ENCODE measurements around the gene LHCGR. TPM values are rescaled to one million over a fixed set of nuclear protein-coding genes. Genes with fewer than 3 reads are reported as not detected.
A peak's percentile ranks its signal among the peaks of the same experiment; 100 is the strongest.

The LHCGR gene
- total and polyA plus RNA-seq, 2 experiments from 2014 or later, result 0.45 to 0.66 TPM

DNA sequence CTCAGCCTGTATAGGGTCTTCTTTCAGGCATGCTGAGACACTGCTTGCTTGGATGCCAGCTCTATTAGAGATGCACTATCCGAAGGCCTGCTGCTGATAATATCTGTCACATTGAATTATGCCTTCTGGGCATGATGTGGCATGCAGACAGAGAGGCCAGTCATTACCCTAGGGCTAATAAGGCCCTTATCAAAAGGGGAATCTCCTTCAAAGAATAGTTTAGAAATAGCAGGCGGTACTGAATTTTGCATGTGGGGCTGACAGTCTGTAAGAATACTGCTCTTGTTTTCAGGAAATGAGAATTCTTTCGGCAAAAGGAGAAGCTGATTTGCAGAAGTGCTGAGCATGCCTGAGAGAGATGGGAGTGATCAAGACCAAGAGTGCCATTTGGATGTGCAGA lies 13.1 kb upstream of the LHCGR start:
- H3K27me3 Mint-ChIP-seq (ENCODE audit: insufficient read depth, low read depth, poor library complexity), result no peaks in the 10 kb centered on the region
- H3K9me3 Mint-ChIP-seq, result no peaks in the 10 kb centered on the region
- H3K9me2 ChIP-seq (ENCODE audit: insufficient read depth), result 0 out of 2 replicates have a peak, but pooled peaks cover 8% of the 10 kb centered on the region
- H3K4me1 Mint-ChIP-seq, result peaks cover 17% of the 10 kb centered on the region
- DNase-seq (ENCODE audit: low spot score) (no peak), ATAC-seq (no peak)
- peak overlapping the region; percentile 5; the same call in 1 of the 2 replicates for H2AFZ ChIP-seq
- no peak overlapping the region for H3K27ac Mint-ChIP-seq
- no peaks in the 10 kb centered on the region for H3K36me3 ChIP-seq (ENCODE audit: insufficient read depth)
- TF ChIP-seq EZH2 (IDR thresholded peaks at IDR 0.05; ENCODE audit: low read depth, unreplicated experiment) (no peak), ZNF331 (CRISPR knock-in tag; IDR thresholded peaks at IDR 0.05; ENCODE audit: low read depth) (no peak), JUNB (IDR thresholded peaks at IDR 0.05; ENCODE audit: unreplicated experiment) (no peak), NANOG (IDR thresholded peaks at IDR 0.05; ENCODE audit: borderline replicate concordance) (no peak)
- TF ChIP-seq, protein P1, sequence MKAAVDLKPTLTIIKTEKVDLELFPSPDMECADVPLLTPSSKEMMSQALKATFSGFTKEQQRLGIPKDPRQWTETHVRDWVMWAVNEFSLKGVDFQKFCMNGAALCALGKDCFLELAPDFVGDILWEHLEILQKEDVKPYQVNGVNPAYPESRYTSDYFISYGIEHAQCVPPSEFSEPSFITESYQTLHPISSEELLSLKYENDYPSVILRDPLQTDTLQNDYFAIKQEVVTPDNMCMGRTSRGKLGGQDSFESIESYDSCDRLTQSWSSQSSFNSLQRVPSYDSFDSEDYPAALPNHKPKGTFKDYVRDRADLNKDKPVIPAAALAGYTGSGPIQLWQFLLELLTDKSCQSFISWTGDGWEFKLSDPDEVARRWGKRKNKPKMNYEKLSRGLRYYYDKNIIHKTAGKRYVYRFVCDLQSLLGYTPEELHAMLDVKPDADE (IDR thresholded peaks at IDR 0.05), result no peak
- TF ChIP-seq, protein P2, sequence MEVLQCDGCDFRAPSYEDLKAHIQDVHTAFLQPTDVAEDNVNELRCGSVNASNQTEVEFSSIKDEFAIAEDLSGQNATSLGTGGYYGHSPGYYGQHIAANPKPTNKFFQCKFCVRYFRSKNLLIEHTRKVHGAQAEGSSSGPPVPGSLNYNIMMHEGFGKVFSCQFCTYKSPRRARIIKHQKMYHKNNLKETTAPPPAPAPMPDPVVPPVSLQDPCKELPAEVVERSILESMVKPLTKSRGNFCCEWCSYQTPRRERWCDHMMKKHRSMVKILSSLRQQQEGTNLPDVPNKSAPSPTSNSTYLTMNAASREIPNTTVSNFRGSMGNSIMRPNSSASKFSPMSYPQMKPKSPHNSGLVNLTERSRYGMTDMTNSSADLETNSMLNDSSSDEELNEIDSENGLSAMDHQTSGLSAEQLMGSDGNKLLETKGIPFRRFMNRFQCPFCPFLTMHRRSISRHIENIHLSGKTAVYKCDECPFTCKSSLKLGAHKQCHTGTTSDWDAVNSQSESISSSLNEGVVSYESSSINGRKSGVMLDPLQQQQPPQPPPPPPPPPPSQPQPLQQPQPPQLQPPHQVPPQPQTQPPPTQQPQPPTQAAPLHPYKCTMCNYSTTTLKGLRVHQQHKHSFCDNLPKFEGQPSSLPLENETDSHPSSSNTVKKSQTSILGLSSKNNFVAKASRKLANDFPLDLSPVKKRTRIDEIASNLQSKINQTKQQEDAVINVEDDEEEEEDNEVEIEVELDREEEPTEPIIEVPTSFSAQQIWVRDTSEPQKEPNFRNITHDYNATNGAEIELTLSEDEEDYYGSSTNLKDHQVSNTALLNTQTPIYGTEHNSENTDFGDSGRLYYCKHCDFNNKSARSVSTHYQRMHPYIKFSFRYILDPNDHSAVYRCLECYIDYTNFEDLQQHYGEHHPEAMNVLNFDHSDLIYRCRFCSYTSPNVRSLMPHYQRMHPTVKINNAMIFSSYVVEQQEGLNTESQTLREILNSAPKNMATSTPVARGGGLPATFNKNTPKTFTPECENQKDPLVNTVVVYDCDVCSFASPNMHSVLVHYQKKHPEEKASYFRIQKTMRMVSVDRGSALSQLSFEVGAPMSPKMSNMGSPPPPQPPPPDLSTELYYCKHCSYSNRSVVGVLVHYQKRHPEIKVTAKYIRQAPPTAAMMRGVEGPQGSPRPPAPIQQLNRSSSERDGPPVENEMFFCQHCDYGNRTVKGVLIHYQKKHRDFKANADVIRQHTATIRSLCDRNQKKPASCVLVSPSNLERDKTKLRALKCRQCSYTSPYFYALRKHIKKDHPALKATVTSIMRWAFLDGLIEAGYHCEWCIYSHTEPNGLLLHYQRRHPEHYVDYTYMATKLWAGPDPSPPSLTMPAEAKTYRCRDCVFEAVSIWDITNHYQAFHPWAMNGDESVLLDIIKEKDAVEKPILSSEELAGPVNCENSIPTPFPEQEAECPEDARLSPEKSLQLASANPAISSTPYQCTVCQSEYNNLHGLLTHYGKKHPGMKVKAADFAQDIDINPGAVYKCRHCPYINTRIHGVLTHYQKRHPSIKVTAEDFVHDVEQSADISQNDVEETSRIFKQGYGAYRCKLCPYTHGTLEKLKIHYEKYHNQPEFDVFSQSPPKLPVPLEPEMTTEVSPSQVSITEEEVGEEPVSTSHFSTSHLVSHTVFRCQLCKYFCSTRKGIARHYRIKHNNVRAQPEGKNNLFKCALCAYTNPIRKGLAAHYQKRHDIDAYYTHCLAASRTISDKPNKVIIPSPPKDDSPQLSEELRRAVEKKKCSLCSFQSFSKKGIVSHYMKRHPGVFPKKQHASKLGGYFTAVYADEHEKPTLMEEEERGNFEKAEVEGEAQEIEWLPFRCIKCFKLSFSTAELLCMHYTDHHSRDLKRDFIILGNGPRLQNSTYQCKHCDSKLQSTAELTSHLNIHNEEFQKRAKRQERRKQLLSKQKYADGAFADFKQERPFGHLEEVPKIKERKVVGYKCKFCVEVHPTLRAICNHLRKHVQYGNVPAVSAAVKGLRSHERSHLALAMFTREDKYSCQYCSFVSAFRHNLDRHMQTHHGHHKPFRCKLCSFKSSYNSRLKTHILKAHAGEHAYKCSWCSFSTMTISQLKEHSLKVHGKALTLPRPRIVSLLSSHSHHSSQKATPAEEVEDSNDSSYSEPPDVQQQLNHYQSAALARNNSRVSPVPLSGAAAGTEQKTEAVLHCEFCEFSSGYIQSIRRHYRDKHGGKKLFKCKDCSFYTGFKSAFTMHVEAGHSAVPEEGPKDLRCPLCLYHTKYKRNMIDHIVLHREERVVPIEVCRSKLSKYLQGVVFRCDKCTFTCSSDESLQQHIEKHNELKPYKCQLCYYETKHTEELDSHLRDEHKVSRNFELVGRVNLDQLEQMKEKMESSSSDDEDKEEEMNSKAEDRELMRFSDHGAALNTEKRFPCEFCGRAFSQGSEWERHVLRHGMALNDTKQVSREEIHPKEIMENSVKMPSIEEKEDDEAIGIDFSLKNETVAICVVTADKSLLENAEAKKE (CRISPR knock-in tag; IDR thresholded peaks at IDR 0.05), result no peak
- H3K4me3 Mint-ChIP-seq, result no peak overlapping the region
- H3K4me1 ChIP-seq (ENCODE audit: insufficient read depth), result peaks cover 11% of the 10 kb centered on the region
- no peak overlapping the region for H3K4me2 ChIP-seq
- no peaks in the 10 kb centered on the region for H3K27me3 ChIP-seq (ENCODE audit: insufficient read depth)
- H3F3A ChIP-seq (replicated peaks; ENCODE audit: low read depth), result no peaks in the 10 kb centered on the region
- H3K27ac ChIP-seq (ENCODE audit: low read depth), result no peak overlapping the region
- no peak overlapping the region for H3K4me3 ChIP-seq
- H4K20me1 ChIP-seq (replicated peaks; ENCODE audit: insufficient read depth), result no peaks in the 10 kb centered on the region
- no peaks in the 10 kb centered on the region for H3K36me3 Mint-ChIP-seq (ENCODE audit: low read depth)
- H3K79me2 ChIP-seq (replicated peaks; ENCODE audit: insufficient read depth), result no peaks in the 10 kb centered on the region

Measured in GM23338 (cell line).